ENCODE measurements around the gene EVPL. TPM values are rescaled to one million over a fixed set of nuclear protein-coding genes. Genes with fewer than 3 reads are reported as not detected.
"Not testable (repeated sequence)": the region's sequence is repeated elsewhere in the genome, so short reads cannot be mapped to it uniquely, and the experiment has no call there.

Gene EVPL
- total RNA-seq, 1 donor from 2014 or later: not detected

- no peaks in the 10 kb centered on the region for H3K27me3 ChIP-seq (ENCODE audit: low read depth)
- H3K27ac ChIP-seq (replicated peaks): no peak overlapping the region
- TF ChIP-seq CTCF (IDR thresholded peaks at IDR 0.05; ENCODE audit: borderline replicate concordance): no peak
- H3K4me3 ChIP-seq: no peak overlapping the region
- intact Hi-C loops (cut with micrococcal nuclease): no loop called here
- DNase-seq: no peak
- H3K9me3 ChIP-seq (replicated peaks): no peaks in the 10 kb centered on the region
- peaks cover 7% of the 10 kb centered on the region for H3K4me1 ChIP-seq
- peaks cover 99% of the 10 kb centered on the region for H3K36me3 ChIP-seq
These were observed 22.9 kb upstream of the EVPL start for GRCh38 chr17:76049836-76050537.

- no peak overlapping the region for H3K4me3 ChIP-seq
- H3K4me1 ChIP-seq: peaks cover 7% of the 10 kb centered on the region
- intact Hi-C loops (cut with micrococcal nuclease): no loop called here
- DNase-seq: no peak
- no peaks in the 10 kb centered on the region for H3K9me3 ChIP-seq (replicated peaks)
- no peak overlapping the region for H3K27ac ChIP-seq (replicated peaks)
- no peaks in the 10 kb centered on the region for H3K27me3 ChIP-seq (ENCODE audit: low read depth)
- TF ChIP-seq CTCF (IDR thresholded peaks at IDR 0.05; ENCODE audit: borderline replicate concordance): no peak
- H3K36me3 ChIP-seq: peaks cover 99% of the 10 kb centered on the region
These were observed 22.1 kb upstream of the EVPL start for GRCh38 chr17:76049239-76049638.

- no peak overlapping the region for H3K4me3 ChIP-seq
- TF ChIP-seq CTCF (IDR thresholded peaks at IDR 0.05; ENCODE audit: borderline replicate concordance): no peak
- H3K4me1 ChIP-seq: peaks cover 7% of the 10 kb centered on the region
- no peak for DNase-seq
- H3K9me3 ChIP-seq (replicated peaks): no peaks in the 10 kb centered on the region
- intact Hi-C loops (cut with micrococcal nuclease): no loop called here
- peaks cover 99% of the 10 kb centered on the region for H3K36me3 ChIP-seq
- H3K27ac ChIP-seq (replicated peaks): no peak overlapping the region
- no peaks in the 10 kb centered on the region for H3K27me3 ChIP-seq (ENCODE audit: low read depth)
These were observed 21.6 kb upstream of the EVPL start for GRCh38 chr17:76048711-76049110.

- Histone ChIP-seq H3K4me1 (peaks cover 7% of the 10 kb centered on the region), H3K27me3 (ENCODE audit: low read depth) (no peaks in the 10 kb centered on the region), H3K36me3 (peaks cover 99% of the 10 kb centered on the region), H3K9me3 (replicated peaks) (no peaks in the 10 kb centered on the region), H3K27ac (replicated peaks) (no peak overlapping the region), H3K4me3 (no peak overlapping the region)
- intact Hi-C loops (cut with micrococcal nuclease): no loop called here
- DNase-seq: no peak
- TF ChIP-seq CTCF (IDR thresholded peaks at IDR 0.05; ENCODE audit: borderline replicate concordance): no peak
These were observed 21.0 kb upstream of the EVPL start for GRCh38 chr17:76048025-76048605.

- DNase-seq: no peak
- intact Hi-C loops (cut with micrococcal nuclease): no loop called here
- H3K4me3 ChIP-seq: no peak overlapping the region
- H3K36me3 ChIP-seq: peaks cover 100% of the 10 kb centered on the region
- H3K9me3 ChIP-seq (replicated peaks): no peaks in the 10 kb centered on the region
- H3K4me1 ChIP-seq: peaks cover 5% of the 10 kb centered on the region
- H3K27ac ChIP-seq (replicated peaks): no peak overlapping the region
- no peak for TF ChIP-seq CTCF (IDR thresholded peaks at IDR 0.05; ENCODE audit: borderline replicate concordance)
- no peaks in the 10 kb centered on the region for H3K27me3 ChIP-seq (ENCODE audit: low read depth)
These were observed 19.0 kb upstream of the EVPL start for GRCh38 chr17:76046064-76046463.

GRCh38 chr17:76044475-76045007, 17.4 kb upstream of the EVPL start:
- DNase-seq; intact Hi-C loops (cut with micrococcal nuclease); H3K9me3 ChIP-seq (replicated peaks); H3K4me3 ChIP-seq; H3K27ac ChIP-seq (replicated peaks); H3K4me1 ChIP-seq; H3K27me3 ChIP-seq (ENCODE audit: low read depth): not testable (repeated sequence)
- H3K36me3 ChIP-seq: peaks cover 100% of the 10 kb centered on the region

- H3K4me3 ChIP-seq; H3K27me3 ChIP-seq (ENCODE audit: low read depth); H3K9me3 ChIP-seq (replicated peaks); intact Hi-C loops (cut with micrococcal nuclease); H3K27ac ChIP-seq (replicated peaks); DNase-seq; H3K4me1 ChIP-seq: not testable (repeated sequence)
- H3K36me3 ChIP-seq: peaks cover 99% of the 10 kb centered on the region
These were observed 15.8 kb upstream of the EVPL start for GRCh38 chr17:76042868-76043267.
